Activated T-helper 1 cell treated with anti-CD3 and anti-CD28 coated beads, Interleukin-12 subunit alpha, Interleukin-12 subunit beta, Interleukin-2, Interleukin-4 antibody, amounts not matched to agents 30 ng/mL and 10 ng/mL and 1 ng/mL, durations not matched to agents 14 hours and 24 hours and 36 hours (primary cell): Measurements from ENCODE around the gene FGF13. TPM values are rescaled to one million over a fixed set of nuclear protein-coding genes. Genes with fewer than 3 reads are reported as not detected.

Experiments
- DNase-seq: peaks from one replicate; pipeline ENCODE4 v3.0.0; 2021; ENCODE audit warnings: low spot score
- H3K27ac Mint-ChIP-seq: one replicate; pipeline ENCODE4 v1.8.0; 2021; ENCODE audit warnings: mild to moderate bottlenecking, mixed read lengths
- H3K27me3 Mint-ChIP-seq: one replicate; pipeline ENCODE4 v1.8.0; 2022; ENCODE audit warnings: mild to moderate bottlenecking, moderate library complexity, mixed read lengths; ENCODE audit not compliant: insufficient read depth
- H3K36me3 Mint-ChIP-seq: one replicate; pipeline ENCODE4 v1.8.0; 2021; ENCODE audit warnings: low read depth, mixed read lengths
- H3K4me1 Mint-ChIP-seq: one replicate; pipeline ENCODE4 v1.8.0; 2021; ENCODE audit warnings: low read depth, mixed read lengths
- H3K4me3 Mint-ChIP-seq: one replicate; pipeline ENCODE4 v1.8.0; 2021; ENCODE audit warnings: mild to moderate bottlenecking, moderate library complexity, mixed read lengths
- H3K9me3 Mint-ChIP-seq: one replicate; pipeline ENCODE4 v1.8.0; 2021; ENCODE audit warnings: mixed read lengths
- intact Hi-C: fragments of 100-400 bp; cut with micrococcal nuclease; formaldehyde crosslinking; loops from one replicate; pipeline ENCODE4 v1.15.1; 2024
- total RNA-seq: library from RNA; stranded (reverse); gene quantifications from 2 replicates; pipeline ENCODE4 v1.2.3, GENCODE V29; 2022

Gene FGF13
- not detected in 2 replicates for total RNA-seq

DNA sequence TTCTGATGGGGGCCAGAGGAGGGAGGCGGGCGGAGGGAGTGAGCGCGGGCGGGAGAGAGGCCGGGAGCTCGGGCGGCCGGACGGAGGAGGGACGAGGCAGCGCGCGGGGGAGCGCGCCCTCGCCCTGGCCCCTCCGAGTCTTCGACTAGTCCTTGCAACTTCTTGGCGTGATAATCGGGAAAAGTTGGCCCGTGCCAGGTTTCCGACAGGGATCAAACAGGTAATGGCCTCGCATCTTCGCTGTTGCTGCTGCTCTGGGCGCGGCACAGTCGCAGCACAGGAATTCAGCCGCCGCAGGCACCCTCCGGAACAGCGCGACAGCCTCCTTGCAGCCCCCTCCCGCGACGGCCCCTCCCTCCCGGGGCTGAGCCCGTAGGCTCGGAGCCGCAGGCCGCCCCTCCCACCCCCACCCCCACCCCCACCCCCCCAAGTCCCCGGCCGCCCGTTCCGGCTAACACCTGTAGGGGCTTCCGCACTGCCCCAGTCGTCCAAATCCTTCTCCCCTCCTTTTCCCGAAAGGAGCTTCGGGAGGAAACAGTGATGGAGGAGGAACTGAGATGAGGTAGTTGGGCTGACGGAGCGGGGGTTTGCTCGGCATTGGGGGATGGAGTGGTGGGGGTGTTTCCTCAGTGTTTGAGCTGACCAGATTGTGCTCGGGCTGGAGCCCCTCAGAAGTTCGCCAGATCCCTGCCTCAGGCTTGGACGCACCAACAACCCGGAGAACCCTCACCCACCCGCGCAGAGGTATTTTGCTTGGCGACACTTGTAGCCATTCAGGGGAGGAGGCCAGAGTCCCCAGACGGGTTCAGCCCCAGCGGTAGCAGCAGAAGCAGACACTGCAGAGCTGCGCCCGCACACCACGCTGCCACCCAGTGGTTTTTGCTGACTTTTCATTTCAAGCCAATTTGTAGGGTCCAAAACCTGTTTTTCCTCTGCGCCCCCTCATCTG lies at the start of gene FGF13:
Gene FGF13 (minus strand): TSS at position 319 of the 949 bp plus-strand sequence. CDS start 714 bp downstream, outside the sequence.
- Mint-ChIP-seq H3K9me3 (no peaks in the 10 kb centered on the region), H3K4me1 (no peaks in the 10 kb centered on the region), H3K27me3 (peaks cover 20% of the 10 kb centered on the region), H3K36me3 (no peaks in the 10 kb centered on the region), H3K4me3 (no peak within 1 kb of the TSS), H3K27ac (no peak within 1 kb of the TSS)
- intact Hi-C loops = loop anchor here (5.0 kb wide), 1 partner anchor 1791 kb away; no protein-coding TSS in a partner anchor
- no peak for DNase-seq

GRCh38 chrX:138759217-138759943 lies 47.9 kb upstream of the FGF13 start:
- Mint-ChIP-seq H3K36me3 (no peaks in the 10 kb centered on the region), H3K27me3 (no peaks in the 10 kb centered on the region), H3K4me3 (no peak overlapping the region), H3K27ac (no peak overlapping the region), H3K9me3 (no peaks in the 10 kb centered on the region), H3K4me1 (no peaks in the 10 kb centered on the region)
- no peak for DNase-seq
- intact Hi-C loops = no loop called here

DNA sequence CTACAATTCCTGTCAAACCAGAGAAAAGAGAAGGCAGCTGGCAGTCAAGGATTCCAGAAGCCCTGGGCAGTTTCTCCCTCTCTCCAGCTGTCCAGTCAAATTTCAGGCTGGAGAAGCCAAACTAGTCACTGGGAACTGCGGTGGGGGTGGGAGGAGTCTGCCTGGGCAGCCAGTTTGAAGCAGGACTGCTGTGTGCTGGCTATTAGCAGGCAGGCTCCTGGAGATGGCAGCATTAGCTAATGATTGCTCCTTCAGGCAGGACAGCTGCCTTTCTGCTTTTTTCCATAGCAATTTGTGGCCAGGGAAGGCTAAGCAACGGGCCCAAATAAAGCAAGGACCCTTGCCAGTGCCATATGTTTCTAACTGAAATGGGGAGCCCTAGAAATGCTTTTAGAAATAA lies 44.7 kb upstream of the FGF13 start:
- no peak overlapping the region for H3K27ac Mint-ChIP-seq
- no peak overlapping the region for H3K4me3 Mint-ChIP-seq
- no peaks in the 10 kb centered on the region for H3K36me3 Mint-ChIP-seq
- no peak for DNase-seq
- H3K9me3 Mint-ChIP-seq = no peaks in the 10 kb centered on the region
- no peaks in the 10 kb centered on the region for H3K27me3 Mint-ChIP-seq
- intact Hi-C loops = no loop called here
- H3K4me1 Mint-ChIP-seq = no peaks in the 10 kb centered on the region

DNA sequence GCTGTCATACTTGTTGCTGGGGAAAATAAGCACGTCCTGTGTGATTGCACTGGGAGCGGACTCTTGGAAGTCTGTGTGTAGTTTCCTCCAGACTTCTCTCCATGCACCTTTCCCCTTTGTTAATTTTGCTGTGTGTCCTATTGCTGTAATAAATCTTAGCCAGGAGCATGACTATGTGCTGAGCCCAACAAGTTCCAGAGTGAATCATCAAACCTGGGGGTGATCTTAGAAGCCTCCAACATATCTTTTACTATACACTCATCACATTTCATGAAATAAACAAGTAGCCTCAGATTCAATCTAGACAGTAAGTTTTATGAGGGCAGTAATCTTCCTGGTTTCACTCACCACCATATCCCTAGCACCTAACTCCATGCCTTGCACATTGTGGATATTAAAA lies 43.3 kb upstream of the FGF13 start:
- intact Hi-C loops = no loop called here
- no peaks in the 10 kb centered on the region for H3K9me3 Mint-ChIP-seq
- H3K4me3 Mint-ChIP-seq = no peak overlapping the region
- no peak overlapping the region for H3K27ac Mint-ChIP-seq
- H3K4me1 Mint-ChIP-seq = no peaks in the 10 kb centered on the region
- no peaks in the 10 kb centered on the region for H3K36me3 Mint-ChIP-seq
- no peak for DNase-seq
- H3K27me3 Mint-ChIP-seq = no peaks in the 10 kb centered on the region

DNA sequence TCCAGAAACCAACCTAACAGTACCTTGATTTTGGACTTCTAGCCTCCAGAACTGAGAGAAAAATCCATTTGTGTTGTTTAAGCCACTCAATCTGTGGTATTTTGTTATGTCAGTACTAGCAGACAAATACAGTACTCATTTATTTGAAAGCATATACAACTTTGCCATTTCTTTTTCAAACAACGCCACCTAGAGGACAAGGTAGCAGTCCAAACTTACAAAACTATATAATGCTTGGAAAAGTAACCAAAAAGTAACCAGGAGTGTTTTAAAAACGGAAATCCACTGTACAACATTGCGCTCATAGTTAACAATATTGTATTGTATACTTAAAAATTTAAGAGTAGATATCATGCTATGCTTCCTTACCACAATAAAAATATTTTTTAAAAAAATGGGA lies 37.0 kb upstream of the FGF13 start:
- Mint-ChIP-seq H3K36me3 (no peaks in the 10 kb centered on the region), H3K27ac (no peak overlapping the region), H3K27me3 (no peaks in the 10 kb centered on the region), H3K4me1 (no peaks in the 10 kb centered on the region), H3K4me3 (no peak overlapping the region), H3K9me3 (no peaks in the 10 kb centered on the region)
- intact Hi-C loops = no loop called here
- no peak for DNase-seq

GRCh38 chrX:138745196-138745595 lies 33.7 kb upstream of the FGF13 start:
- DNase-seq = no peak
- no peak overlapping the region for H3K4me3 Mint-ChIP-seq
- no peaks in the 10 kb centered on the region for H3K9me3 Mint-ChIP-seq
- no peak overlapping the region for H3K27ac Mint-ChIP-seq
- intact Hi-C loops = no loop called here
- no peaks in the 10 kb centered on the region for H3K4me1 Mint-ChIP-seq
- H3K36me3 Mint-ChIP-seq = no peaks in the 10 kb centered on the region
- no peaks in the 10 kb centered on the region for H3K27me3 Mint-ChIP-seq

DNA sequence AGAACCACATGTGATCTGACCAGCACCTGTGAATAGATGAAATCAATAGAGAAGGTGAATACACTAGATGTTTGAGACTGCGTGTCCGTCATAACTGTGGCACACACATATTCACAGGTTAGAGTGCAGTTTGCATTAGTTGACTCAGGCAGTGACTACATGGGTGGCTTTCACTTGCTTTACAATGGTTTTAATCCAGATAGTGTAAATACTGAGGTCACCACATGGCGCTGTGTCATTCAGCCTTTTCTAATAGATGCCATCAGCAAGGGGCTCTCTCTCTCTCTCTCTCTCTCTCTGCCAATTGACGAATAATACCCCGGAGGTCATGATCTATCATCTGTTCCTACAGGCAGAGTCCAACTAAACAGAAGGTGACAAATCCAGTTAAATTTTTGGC lies 30.7 kb upstream of the FGF13 start:
- Mint-ChIP-seq H3K9me3 (no peaks in the 10 kb centered on the region), H3K4me3 (no peak overlapping the region), H3K36me3 (no peaks in the 10 kb centered on the region), H3K4me1 (no peaks in the 10 kb centered on the region), H3K27ac (no peak overlapping the region), H3K27me3 (no peaks in the 10 kb centered on the region)
- DNase-seq = no peak
- intact Hi-C loops = no loop called here

DNA sequence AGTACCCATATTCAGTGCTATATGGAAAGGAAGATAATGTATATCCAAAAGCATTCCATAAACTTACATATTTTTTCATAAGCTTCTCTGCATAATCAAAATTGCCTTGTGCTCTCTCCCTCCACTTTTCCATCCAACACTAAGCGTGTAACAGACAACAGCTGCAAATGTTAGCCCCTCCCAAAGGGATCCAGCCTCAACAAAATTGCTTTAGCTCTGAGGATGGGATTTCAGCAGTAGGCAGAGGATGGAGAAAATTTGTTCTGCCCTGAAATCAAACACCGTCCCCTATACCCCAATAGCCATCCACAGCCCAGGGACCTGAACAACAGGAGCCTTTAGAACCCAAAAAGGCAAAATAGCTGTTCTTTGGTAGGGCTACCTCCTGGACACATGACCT lies 28.8 kb upstream of the FGF13 start:
- intact Hi-C loops = no loop called here
- Mint-ChIP-seq H3K36me3 (no peaks in the 10 kb centered on the region), H3K4me1 (no peaks in the 10 kb centered on the region), H3K27ac (no peak overlapping the region), H3K4me3 (no peak overlapping the region), H3K9me3 (no peaks in the 10 kb centered on the region), H3K27me3 (no peaks in the 10 kb centered on the region)
- no peak for DNase-seq

GRCh38 chrX:138723301-138723700 lies 11.8 kb upstream of the FGF13 start:
- Mint-ChIP-seq H3K4me1 (no peaks in the 10 kb centered on the region), H3K27ac (no peak overlapping the region), H3K27me3 (no peaks in the 10 kb centered on the region), H3K4me3 (no peak overlapping the region), H3K36me3 (no peaks in the 10 kb centered on the region), H3K9me3 (no peaks in the 10 kb centered on the region)
- intact Hi-C loops = no loop called here
- no peak for DNase-seq

DNA sequence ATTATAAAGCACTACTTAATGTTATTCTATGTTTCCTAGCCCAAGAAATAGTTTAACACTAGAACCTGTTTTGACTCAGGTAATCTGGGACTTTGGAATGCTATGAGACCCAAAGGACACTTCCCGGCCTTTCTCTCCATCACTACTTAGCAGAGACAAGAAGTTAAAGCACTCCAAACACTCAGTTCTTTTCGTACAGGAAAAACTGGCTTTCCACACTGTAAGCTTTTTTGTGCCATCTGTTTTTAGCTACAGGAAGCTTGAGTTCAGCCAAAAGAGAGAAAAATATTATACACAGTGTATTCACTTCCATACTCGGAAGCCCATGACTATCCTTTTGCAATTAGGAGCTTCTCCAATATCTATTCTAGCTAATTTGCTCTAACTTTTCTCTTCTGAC lies 7.9 kb upstream of the FGF13 start:
- H3K27me3 Mint-ChIP-seq = no peaks in the 10 kb centered on the region
- no peaks in the 10 kb centered on the region for H3K36me3 Mint-ChIP-seq
- no peaks in the 10 kb centered on the region for H3K4me1 Mint-ChIP-seq
- no peak overlapping the region for H3K4me3 Mint-ChIP-seq
- H3K9me3 Mint-ChIP-seq = no peaks in the 10 kb centered on the region
- DNase-seq = no peak
- no peak overlapping the region for H3K27ac Mint-ChIP-seq
- intact Hi-C loops = no loop called here

- Mint-ChIP-seq H3K36me3 (no peaks in the 10 kb centered on the region), H3K4me3 (no peak overlapping the region), H3K27ac (no peak overlapping the region), H3K9me3 (no peaks in the 10 kb centered on the region), H3K27me3 (no peaks in the 10 kb centered on the region), H3K4me1 (no peaks in the 10 kb centered on the region)
- no peak for DNase-seq
- intact Hi-C loops = no loop called here
These were observed 7.4 kb upstream of the FGF13 start for GRCh38 chrX:138718941-138719340.

DNA sequence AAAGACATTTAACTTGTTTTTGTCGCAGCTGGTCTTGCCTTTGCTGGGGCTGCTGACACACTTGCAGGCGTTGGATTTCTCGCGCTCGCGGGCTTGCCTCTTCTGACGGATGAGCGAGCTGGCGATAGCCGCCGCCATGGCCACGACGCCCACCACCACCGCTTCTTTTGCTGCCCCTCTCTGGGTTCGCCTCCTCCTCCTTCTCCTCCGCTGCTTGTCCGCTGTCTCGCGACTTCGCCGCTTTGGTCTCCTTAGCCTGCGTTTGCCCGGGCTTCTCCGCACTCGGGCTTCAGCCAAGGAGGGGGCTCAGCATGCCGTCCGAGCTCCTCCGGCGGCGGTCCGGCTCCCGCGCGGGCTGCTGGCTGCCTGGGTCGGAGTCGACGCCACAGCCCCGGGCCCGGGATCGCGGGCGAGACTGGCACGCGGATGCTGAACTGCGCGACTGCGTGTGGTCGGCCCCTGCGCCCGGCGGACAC lies 613 bp downstream of the FGF13 start:
- Mint-ChIP-seq H3K27me3 (peaks cover 20% of the 10 kb centered on the region), H3K27ac (no peak overlapping the region), H3K36me3 (no peaks in the 10 kb centered on the region), H3K4me3 (no peak overlapping the region), H3K9me3 (no peaks in the 10 kb centered on the region), H3K4me1 (no peaks in the 10 kb centered on the region)
- intact Hi-C loops = loop anchor here (5.0 kb wide), 1 partner anchor 1791 kb away; no protein-coding TSS in a partner anchor
- DNase-seq = no peak
